PC-9 (cell line): ENCODE results near the gene BMP3.

Experiments used
- CTCF ChIP-seq: fragments of 200-600 bp; sonication (generic); conservative IDR thresholded peaks from 2 replicates; pipeline ENCODE4 v1.6.1; 2017; ENCODE audit warnings: mixed run types, antibody characterized with exemption, mild to moderate bottlenecking, moderate library complexity
- EZH2 ChIP-seq: fragments of 200-600 bp; sonication (generic); IDR thresholded peaks from 2 replicates; pipeline ENCODE4 v1.8.0; 2017; ENCODE audit warnings: antibody characterized with exemption, low read depth

- TF ChIP-seq CTCF = no peak
- no peak for TF ChIP-seq EZH2
Observed at GRCh38 chr4:81093720-81094401, 63.4 kb downstream of the BMP3 start.
